ENCODE measurements around the gene NBPF12. TPM values are rescaled to one million over a fixed set of nuclear protein-coding genes. Genes with fewer than 3 reads are reported as not detected.
"Not testable (repeated sequence)": the region's sequence is repeated elsewhere in the genome, so short reads cannot be mapped to it uniquely, and the experiment has no call there.

Gene NBPF12
- total RNA-seq, 4 donors from 2014 or later, result 7.8 to 42.4 (median 9.7) TPM

DNA sequence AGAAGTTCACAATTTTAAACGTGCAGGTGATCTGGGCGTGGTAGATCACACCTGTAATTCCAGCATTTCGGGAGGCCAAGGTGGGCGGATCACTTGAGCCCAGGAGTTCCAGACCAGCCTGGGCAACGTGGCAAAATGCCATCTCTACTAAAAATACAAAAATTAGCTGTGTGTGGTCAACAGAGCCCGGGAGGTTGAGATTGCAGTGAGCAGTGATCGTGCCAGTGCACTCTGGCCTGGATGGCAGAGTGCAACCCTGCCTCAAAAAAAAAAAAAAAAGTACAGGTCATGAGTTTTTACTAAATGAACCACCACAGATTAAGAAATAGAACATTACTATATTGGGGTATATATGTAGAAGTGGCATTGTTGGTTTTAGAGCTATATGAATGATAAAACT lies 2.2 kb downstream of the NBPF12 start:
- H3K4me1 ChIP-seq; H3K27ac ChIP-seq; DNase-seq (ENCODE audit: low spot score in 2 of 2); H3K4me3 ChIP-seq; H3K9me3 ChIP-seq; H3K27me3 ChIP-seq; H3K36me3 ChIP-seq: not testable (repeated sequence)
- 53% methylated on average over 4 of the region's 7 CpGs for WGBS

DNA sequence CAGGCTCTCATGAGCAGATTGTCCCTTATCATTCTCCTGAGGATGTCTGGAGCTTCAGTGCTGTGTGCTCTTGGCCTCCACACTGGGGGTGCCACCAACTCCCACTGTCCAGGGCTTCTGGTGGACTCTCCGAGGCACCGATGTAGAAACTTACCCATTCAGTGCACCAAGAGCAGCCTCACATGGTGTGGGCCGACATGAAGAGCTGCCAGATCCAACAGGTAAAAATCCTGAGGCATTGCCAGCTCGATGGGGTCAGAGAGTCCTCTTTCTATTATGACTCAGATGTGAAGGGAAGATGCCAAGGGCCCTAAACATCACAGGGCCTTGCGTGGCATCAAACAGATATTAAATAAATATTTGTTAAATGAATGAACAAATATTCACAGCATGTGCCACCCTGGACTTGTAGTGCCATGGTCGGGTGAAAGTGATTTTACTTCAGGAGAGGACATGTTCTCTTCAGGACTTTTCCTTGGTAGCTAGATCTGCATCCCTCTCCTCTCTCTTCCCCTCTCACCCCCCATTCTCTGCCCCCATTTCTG lies 5.3 kb downstream of the NBPF12 start:
- not testable (repeated sequence) for H3K4me3 ChIP-seq; H3K27me3 ChIP-seq; H3K36me3 ChIP-seq; H3K4me1 ChIP-seq; H3K27ac ChIP-seq; H3K9me3 ChIP-seq; DNase-seq (ENCODE audit: low spot score in 2 of 2)
- WGBS, result 66% methylated on average over 2 of the region's 6 CpGs

DNA sequence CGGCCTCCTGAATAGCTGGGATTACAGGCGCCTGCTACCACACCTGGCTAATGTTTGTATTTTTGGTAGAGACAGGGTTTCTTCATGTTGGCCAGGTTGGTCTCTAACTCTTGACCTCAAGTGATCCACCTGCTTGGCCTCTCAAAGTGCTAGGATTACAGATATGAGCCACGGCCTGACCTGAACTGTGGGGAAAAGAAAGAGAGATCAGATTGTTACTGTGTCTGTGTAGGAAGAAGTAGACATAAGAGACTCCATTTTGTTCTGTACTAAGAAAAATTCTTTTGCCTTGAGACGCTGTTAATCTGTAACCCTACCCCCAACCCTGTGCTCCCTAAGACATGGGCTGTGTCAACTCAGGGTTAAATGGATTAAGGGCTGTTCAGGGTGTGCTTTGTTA lies 10.0 kb downstream of the NBPF12 start:
- H3K9me3 ChIP-seq; H3K27me3 ChIP-seq; H3K4me3 ChIP-seq; H3K27ac ChIP-seq; DNase-seq (ENCODE audit: low spot score in 2 of 2); H3K36me3 ChIP-seq; H3K4me1 ChIP-seq: not testable (repeated sequence)
- WGBS, result 96% methylated on average over 3 of the region's 4 CpGs

DNA sequence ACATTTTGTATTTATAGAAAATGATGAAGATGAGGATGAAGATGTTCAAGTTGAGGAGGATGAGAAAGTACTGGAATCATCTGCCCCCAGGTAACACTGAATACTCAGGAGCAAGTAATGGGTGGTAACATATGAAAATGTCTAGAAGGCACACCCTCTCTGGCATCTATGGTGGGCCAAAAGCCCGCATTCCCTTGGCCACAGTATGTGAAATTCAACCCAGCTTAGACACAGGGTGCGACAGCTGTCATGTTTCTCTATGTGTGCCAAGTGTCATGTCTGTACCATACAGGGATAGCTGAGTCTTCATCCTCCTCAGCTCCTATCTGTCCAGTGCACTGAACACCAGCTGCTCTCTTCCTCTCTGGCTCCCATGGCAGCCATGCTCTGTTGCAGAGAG lies 26.2 kb downstream of the NBPF12 start:
- H3K4me3 ChIP-seq; H3K9me3 ChIP-seq; DNase-seq (ENCODE audit: low spot score in 2 of 2); H3K27me3 ChIP-seq; H3K4me1 ChIP-seq; H3K27ac ChIP-seq: not testable (repeated sequence)
- WGBS, result 74% methylated on average over 2 of the region's 2 CpGs
- peaks cover 15% of the 10 kb centered on the region for H3K36me3 ChIP-seq

DNA sequence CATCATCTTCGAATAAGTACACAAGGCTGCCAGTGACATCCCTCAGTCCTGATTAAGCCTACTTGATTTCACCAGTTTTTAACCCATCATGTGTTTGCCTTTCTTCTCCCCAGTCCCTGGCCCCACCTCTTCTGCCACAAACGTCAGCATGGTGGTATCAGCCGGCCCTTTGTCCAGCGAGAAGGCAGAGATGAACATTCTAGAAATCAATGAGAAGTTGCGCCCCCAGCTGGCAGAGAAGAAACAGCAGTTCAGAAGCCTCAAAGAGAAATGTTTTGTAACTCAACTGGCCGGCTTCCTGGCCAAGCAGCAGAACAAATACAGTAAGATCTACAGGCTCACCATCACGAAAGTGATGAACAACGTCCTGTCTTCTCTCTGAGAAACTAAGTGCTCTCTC lies 28.2 kb downstream of the NBPF12 start:
- not testable (repeated sequence) for H3K4me1 ChIP-seq; H3K27ac ChIP-seq; H3K9me3 ChIP-seq; H3K27me3 ChIP-seq; DNase-seq (ENCODE audit: low spot score in 2 of 2); H3K4me3 ChIP-seq
- 35% methylated on average over 7 of the region's 8 CpGs for WGBS
- TF ChIP-seq, protein P1, sequence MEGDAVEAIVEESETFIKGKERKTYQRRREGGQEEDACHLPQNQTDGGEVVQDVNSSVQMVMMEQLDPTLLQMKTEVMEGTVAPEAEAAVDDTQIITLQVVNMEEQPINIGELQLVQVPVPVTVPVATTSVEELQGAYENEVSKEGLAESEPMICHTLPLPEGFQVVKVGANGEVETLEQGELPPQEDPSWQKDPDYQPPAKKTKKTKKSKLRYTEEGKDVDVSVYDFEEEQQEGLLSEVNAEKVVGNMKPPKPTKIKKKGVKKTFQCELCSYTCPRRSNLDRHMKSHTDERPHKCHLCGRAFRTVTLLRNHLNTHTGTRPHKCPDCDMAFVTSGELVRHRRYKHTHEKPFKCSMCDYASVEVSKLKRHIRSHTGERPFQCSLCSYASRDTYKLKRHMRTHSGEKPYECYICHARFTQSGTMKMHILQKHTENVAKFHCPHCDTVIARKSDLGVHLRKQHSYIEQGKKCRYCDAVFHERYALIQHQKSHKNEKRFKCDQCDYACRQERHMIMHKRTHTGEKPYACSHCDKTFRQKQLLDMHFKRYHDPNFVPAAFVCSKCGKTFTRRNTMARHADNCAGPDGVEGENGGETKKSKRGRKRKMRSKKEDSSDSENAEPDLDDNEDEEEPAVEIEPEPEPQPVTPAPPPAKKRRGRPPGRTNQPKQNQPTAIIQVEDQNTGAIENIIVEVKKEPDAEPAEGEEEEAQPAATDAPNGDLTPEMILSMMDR (IDR thresholded peaks at IDR 0.05), result peak in 1 of 2 donors; percentile 21
- H3K36me3 ChIP-seq, result peaks cover 20% of the 10 kb centered on the region

DNA sequence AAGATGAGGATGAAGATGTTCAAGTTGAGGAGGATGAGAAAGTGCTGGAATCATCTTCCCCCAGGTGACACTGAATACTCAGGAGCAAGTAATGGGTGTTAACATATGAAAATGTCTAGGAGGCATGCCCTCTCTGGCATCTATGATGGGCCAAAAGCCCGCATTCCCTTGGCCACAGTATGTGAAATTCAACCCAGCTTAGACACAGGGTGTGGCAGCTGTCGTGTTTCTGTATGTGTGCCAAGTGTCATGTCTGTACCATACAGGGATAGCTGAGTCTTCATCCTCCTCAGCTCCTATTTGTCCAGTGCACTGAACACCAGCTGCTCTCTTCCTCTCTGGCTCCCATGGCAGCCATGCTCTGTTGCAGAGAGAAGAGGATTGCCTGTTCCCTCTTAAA lies 32.5 kb downstream of the NBPF12 start:
- not testable (repeated sequence) for DNase-seq (ENCODE audit: low spot score in 2 of 2); H3K36me3 ChIP-seq
- 37% methylated on average over 2 of the region's 2 CpGs for WGBS

DNA sequence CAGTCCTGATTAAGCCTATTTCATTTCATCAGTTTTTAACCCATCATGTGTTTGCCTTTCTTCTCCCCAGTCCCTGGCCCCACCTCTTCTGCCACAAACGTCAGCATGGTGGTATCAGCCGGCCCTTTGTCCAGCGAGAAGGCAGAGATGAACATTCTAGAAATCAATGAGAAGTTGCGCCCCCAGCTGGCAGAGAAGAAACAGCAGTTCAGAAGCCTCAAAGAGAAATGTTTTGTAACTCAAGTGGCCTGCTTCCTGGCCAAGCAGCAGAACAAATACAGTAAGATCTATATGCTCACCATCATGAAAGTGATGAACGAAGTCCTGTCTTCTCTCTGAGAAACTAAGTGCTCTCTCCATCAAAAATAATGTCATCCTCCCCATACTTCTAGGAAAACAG lies 34.6 kb downstream of the NBPF12 start:
- WGBS, result 53% methylated on average over 5 of the region's 5 CpGs
- H3K27me3 ChIP-seq; H3K9me3 ChIP-seq; DNase-seq (ENCODE audit: low spot score in 2 of 2); H3K4me1 ChIP-seq; H3K27ac ChIP-seq; H3K4me3 ChIP-seq; H3K36me3 ChIP-seq: not testable (repeated sequence)

More for the DNA sequence above, 32.5 kb downstream of the NBPF12 start:
- H3K4me3 ChIP-seq, H3K9me3 ChIP-seq, H3K27ac ChIP-seq, H3K27me3 ChIP-seq, H3K4me1 ChIP-seq: not testable (repeated sequence)

DNA sequence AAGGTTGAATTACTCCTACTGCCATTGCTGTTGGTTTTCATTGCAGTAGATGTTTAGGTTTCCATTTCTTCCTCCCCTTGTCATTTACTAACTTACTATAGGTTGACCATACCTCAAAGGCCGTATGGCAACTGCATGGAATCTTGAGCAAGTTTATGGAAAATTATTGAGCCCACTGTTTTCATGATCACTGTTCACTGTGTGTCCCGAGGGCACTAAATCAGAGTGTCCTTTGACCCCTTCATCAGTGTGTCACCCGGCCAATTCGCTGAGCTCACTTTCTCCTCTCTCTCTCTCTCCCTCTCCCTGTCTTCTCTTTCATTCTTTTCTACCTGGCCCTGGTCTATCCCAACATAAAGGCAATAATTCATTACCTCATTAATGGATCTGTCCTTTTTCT lies 47.7 kb downstream of the NBPF12 start:
- not testable (repeated sequence) for H3K9me3 ChIP-seq; H3K4me3 ChIP-seq; H3K27ac ChIP-seq; H3K27me3 ChIP-seq; H3K4me1 ChIP-seq; DNase-seq (ENCODE audit: low spot score in 2 of 2)
- WGBS, result 68% methylated on average over 4 of the region's 4 CpGs
- peaks cover 12% of the 10 kb centered on the region for H3K36me3 ChIP-seq

DNA sequence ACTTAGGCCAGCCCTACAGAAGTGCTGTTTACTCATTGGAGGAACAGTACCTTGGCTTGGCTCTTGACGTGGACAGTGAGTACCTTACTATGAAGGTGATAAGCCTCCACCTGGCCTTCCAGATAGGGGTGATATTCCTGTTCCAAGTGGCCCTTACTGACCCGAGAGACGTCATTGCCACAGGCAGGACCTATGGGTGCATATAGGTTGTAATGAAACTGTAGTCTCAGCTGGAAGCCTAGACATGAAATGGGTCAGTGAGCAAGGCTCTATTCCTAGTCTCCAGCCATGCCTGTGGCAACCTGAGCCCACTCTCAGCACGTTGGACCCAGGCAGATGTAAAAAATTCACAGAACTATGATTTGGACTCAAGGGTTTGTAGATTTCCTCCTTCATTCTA lies 48.3 kb downstream of the NBPF12 start:
- not testable (repeated sequence) for DNase-seq (ENCODE audit: low spot score in 2 of 2)
- WGBS, result no CpG with 5 or more reads among the region's 4 CpGs

DNA sequence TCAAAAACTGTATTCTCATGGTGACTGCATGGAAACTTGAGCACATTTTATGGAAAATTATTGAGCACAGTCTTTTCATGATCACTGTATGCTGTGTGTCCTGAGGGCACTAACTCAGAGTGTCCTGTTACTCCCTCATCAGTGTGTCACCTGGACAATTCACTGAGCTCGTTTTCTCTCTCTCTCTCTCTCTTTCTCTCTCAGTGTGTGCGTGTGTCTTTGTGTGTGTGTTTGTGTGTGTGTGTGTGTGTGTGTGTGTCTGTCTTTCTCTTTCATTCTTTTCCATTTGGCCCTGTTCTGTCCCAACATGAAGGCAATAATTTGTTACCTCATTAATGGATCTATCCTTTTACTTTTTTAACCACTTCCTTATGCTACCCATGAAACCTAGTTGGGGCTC lies 49.4 kb downstream of the NBPF12 start:
- WGBS, result 69% methylated on average over 2 of the region's 2 CpGs
- H3K4me3 ChIP-seq; H3K27ac ChIP-seq; H3K4me1 ChIP-seq; H3K27me3 ChIP-seq; H3K9me3 ChIP-seq; H3K36me3 ChIP-seq; DNase-seq (ENCODE audit: low spot score in 2 of 2): not testable (repeated sequence)

More for the DNA sequence above, 48.3 kb downstream of the NBPF12 start:
- H3K36me3 ChIP-seq, result peaks cover 11% of the 10 kb centered on the region
- H3K27ac ChIP-seq, H3K4me1 ChIP-seq, H3K9me3 ChIP-seq, H3K27me3 ChIP-seq, H3K4me3 ChIP-seq: not testable (repeated sequence)

DNA sequence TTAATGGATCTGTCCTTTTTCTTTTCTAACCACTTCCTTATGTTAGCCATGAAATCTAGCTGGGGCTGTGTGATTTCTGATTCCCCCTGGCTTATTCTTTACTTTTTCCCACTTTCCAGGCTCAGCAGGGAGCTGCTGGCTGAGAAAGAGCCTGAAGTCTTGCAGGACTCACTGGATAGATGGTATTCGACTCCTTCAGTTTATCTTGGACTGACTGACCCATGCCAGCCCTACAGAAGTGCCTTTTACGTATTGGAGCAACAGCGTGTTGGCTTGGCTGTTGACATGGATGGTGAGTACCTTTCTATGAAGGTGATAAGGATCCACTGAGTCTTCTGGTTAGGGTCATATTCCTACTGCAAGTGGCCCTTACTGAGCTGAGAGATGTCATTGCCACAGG lies 51.3 kb downstream of the NBPF12 start:
- WGBS, result 93% methylated on average over 3 of the region's 3 CpGs
- H3K27ac ChIP-seq, H3K36me3 ChIP-seq, H3K4me3 ChIP-seq, H3K27me3 ChIP-seq, H3K9me3 ChIP-seq, H3K4me1 ChIP-seq: not testable (repeated sequence)
- DNase-seq (ENCODE audit: low spot score in 2 of 2), result peak in 1 of 2 donors; percentile 62

DNA sequence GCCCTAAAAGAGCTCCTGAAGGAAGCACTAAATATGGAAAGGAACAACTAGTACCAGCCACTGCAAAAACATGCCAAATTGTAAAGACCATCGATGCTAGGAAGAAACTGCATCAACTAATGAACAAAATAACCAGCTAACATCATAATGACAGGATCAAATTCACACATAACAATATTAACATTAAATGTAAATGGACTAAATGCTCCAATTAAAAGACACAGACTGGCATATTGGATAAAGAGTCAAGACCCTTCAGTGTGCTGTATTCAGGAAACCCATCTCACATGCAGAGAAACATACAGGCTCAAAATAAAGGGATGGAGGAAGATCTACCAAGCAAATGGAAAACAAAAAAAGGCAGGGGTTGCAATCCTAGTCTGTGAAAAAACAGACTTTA lies 70.4 kb downstream of the NBPF12 start:
- H3K27me3 ChIP-seq; H3K9me3 ChIP-seq; DNase-seq (ENCODE audit: low spot score in 2 of 2); H3K4me1 ChIP-seq; H3K4me3 ChIP-seq; H3K36me3 ChIP-seq; H3K27ac ChIP-seq: not testable (repeated sequence)
- 84% methylated on average over 1 of the region's 1 CpG for WGBS

DNA sequence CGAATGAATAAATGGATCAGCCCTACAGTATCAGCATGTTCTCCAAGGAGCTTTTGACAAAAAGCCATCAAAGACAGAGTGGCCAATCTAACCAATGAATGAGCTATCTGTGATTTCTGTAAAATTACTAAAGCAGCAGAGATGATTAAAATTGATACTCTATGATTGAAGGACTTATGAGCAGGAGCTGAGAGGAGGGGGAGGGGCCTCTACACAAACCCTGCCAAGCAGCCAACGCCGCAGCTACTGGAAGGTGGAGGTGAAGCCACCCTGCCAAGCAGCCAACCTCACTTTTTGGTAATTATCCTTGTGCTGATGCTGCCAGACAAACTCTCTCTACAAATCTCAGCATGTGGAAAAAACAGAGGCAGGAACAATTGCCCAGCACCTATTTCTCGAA lies 88.9 kb downstream of the NBPF12 start:
- H3K9me3 ChIP-seq; H3K4me1 ChIP-seq; H3K27me3 ChIP-seq; H3K4me3 ChIP-seq; DNase-seq (ENCODE audit: low spot score in 2 of 2); H3K36me3 ChIP-seq; H3K27ac ChIP-seq: not testable (repeated sequence)
- 37% methylated on average over 4 of the region's 4 CpGs for whole genome bisulfite sequencing

DNA sequence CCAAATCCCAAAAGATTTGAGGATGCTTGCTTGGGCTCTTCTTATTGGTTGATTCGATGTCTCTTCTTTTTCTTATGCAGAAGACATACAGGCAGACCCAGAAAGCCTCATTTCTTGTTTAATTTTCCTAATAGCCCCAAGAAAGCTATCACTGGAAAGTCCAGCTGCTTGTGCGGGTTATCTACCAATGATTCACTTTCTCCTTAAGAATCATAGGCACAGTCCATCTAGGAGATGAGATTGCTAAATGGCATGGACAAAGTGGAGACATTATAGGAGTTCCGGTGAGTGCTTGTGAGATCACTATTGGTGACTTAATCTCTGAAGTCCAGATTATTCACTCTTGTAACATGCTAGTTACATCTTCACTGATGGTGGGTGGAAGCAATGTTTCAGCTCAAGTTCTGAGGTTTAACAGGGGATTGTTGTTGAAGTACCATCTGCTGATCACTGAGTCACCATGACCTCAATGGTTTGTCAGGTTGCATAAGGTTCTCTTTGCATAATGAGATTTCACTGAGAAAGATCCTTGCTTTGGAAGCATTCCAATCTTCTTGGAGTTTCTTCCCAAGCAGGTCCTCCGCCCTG lies 92.0 kb downstream of the NBPF12 start:
- not testable (repeated sequence) for H3K36me3 ChIP-seq; H3K27me3 ChIP-seq; DNase-seq (ENCODE audit: low spot score in 2 of 2); H3K9me3 ChIP-seq; H3K4me3 ChIP-seq; H3K27ac ChIP-seq; H3K4me1 ChIP-seq
- WGBS, result 51% methylated on average over 3 of the region's 4 CpGs

Data from suprapubic skin (tissue), 4 donors.